Stomach smooth muscle (tissue), 2 donors: ENCODE results near the gene PRKAR1B.

Experiments used
- H3K27ac ChIP-seq: one replicate; pipeline ENCODE4 v1.7.0; 2013; ENCODE audit warnings: mild to moderate bottlenecking, low read length, inconsistent platforms
- H3K27me3 ChIP-seq, 2 donors: one replicate each; pipeline ENCODE4 v1.7.0; 2013; ENCODE audit warnings: low read length in 2 of 2; ENCODE audit not compliant: insufficient read depth in 2 of 2, control insufficient read depth in 1 of 2
- H3K36me3 ChIP-seq, 2 donors: one replicate each; pipeline ENCODE4 v1.7.0; 2013; ENCODE audit warnings: low read length in 2 of 2; ENCODE audit not compliant: control insufficient read depth in 2 of 2, insufficient read depth in 2 of 2
- H3K4me1 ChIP-seq: one replicate; pipeline ENCODE4 v1.7.0; 2013; ENCODE audit warnings: low read length; ENCODE audit not compliant: control insufficient read depth, insufficient read depth
- H3K4me3 ChIP-seq, 2 donors: one replicate each; pipeline ENCODE4 v1.7.0; 2013; ENCODE audit warnings: low read length in 2 of 2
- H3K9ac ChIP-seq, 2 donors: one replicate each; pipeline ENCODE4 v1.7.0; 2013; ENCODE audit warnings: low read length in 2 of 2, mild to moderate bottlenecking in 1 of 2
- H3K9me3 ChIP-seq, 2 donors: one replicate each; pipeline ENCODE4 v1.7.0; 2013; ENCODE audit warnings: low read length in 2 of 2; ENCODE audit not compliant: control insufficient read depth in 2 of 2
- donor health status: healthy.
- donor health status: Pancreatic carcinoma.

The PRKAR1B gene

DNA sequence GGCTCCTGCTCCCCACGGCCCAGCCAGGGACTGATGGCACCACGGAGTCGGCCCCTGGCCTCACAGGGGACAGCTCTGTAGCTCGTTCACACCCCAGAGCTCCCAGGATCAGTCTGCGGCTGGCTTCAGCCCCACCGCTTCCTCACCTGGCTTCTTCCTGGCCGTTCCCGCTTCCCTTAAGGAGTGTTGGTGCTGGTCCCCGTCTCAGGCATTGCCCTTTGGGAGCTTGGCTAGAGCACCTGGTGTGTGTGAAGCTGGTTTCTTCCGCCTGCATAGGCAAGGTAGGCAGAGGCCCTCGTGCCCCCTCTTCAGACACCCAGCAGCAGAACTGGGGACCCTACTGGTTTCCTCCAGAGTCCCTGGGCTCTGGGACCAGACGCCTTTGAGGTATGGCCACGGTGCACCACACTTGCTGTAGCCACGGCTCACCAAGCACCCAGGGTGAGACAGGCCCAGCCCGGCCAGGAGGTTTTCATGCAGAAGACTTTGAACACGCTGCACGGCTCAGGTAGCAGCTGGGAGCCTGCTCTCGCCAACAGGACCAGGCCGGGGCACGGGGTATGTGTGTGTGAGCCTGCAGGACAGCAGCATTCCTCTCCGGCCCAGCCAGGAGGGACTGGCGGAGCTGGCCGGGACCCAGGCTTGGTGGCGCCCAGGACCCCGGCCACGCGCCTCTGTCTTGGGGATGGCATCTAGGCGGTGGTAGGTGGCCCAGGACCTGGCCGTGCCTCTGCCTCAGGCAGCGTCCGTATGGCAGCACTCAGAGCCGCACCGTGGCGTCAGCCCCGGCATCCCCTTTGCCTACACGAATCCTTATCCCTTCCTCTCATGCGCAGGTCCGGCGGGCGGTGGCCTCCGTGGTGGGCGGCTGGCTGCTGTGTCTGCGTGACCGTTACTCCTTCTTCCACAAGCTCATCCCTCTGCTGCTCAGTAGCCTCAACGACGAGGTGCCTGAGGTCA lies 13.2 kb upstream of the PRKAR1B start:
- H3K27ac ChIP-seq = no peak overlapping the region
- peaks cover 9 to 26% of the 10 kb centered on the region in 2 donors for H3K36me3 ChIP-seq
- H3K4me1 ChIP-seq = no peaks in the 10 kb centered on the region
- H3K27me3 ChIP-seq = no peaks in the 10 kb centered on the region
- no peak overlapping the region for H3K4me3 ChIP-seq
- no peak overlapping the region for H3K9ac ChIP-seq
- no peaks in the 10 kb centered on the region for H3K9me3 ChIP-seq

DNA sequence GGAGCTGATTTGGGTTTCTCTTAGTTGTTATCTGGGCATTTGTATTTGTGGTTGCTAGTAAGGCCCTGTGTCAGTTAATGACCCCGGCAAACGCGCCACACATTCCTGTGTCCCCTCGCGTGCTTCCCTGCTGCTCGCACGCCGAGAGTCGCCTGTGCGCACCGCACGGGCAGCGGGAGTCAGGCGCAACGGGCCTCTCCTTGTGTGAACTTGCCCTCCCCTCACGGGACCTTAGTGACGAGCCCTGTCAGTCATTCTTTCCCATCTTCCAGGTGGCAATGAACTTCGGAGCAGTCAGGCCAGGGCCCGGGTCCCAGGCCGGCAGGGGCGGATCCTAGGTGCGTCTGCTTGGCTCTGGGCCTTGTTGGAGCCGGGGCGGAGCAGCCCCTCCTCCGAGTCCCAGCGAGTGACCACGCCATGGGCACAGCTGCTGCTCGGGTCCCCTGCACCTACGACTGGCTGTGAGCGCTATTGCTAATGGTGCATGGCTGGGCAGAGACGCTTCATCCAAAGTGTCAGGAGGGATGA lies 12.4 kb upstream of the PRKAR1B start:
- no peak overlapping the region for H3K9ac ChIP-seq
- no peak overlapping the region for H3K27ac ChIP-seq
- peaks cover 0 to 2% of the 10 kb centered on the region in 2 donors for H3K9me3 ChIP-seq
- H3K27me3 ChIP-seq = no peaks in the 10 kb centered on the region
- H3K4me1 ChIP-seq = no peaks in the 10 kb centered on the region
- no peak overlapping the region for H3K4me3 ChIP-seq
- peaks cover 4 to 20% of the 10 kb centered on the region in 2 donors for H3K36me3 ChIP-seq

DNA sequence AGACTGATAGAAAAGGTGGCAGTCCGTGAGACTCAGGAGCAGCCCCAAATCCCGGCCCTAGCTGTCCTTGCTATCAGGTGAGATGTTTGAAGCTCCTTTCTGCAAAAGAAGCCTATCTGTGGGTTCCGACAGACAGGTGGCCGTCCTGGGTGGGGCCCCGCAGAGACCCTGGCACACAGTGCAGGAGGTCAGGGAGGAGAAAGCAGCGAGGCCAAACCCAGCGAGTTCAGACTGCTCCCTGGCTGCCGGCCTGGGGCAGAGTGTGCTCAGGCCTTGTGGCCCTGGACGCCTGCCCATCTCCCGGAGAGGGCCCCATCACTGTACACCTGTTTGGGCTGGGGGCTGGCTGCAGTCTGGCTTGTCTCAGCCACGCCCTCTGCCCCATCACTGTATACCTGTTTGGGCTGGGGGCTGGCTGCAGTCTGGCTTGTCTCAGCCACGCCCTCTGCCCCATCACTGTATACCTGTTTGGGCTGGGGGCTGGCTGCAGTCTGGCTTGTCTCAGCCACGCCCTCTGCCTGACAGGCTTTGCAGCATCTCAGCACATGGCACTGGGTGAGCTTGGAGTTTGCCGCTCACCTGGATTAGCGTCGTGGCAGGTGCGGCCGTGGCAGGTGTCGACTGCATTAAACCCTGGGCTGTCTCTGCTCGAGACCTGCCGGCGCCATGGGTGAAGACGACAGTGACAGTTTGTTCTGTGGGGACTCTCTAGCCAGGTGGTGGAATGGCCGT lies 11.8 kb upstream of the PRKAR1B start:
- H3K4me1 ChIP-seq = no peaks in the 10 kb centered on the region
- no peak overlapping the region for H3K4me3 ChIP-seq
- H3K9me3 ChIP-seq = peaks cover 0 to 9% of the 10 kb centered on the region in 2 donors
- H3K36me3 ChIP-seq = peaks cover 4 to 22% of the 10 kb centered on the region in 2 donors
- no peaks in the 10 kb centered on the region for H3K27me3 ChIP-seq
- H3K27ac ChIP-seq = no peak overlapping the region
- H3K9ac ChIP-seq = no peak overlapping the region

DNA sequence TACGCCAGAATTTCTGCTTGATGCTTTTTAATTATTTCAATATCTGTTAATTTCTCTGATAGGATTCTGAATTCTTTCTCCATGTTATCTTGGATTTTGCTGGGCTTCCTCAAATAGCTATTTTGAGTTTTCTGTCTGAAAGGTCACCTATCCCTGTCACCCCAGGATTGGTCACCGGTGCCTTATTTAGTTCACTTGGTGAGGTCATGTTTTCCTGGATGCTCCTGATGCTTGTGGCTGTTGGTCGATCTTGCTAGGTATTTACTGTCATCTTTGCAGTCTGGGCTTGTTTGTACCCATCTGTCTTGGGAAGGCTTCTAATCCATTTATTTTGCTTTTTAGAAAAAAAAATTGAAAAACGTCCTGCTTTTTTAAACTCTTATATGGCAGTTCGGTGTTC lies 11.2 kb upstream of the PRKAR1B start:
- no peaks in the 10 kb centered on the region for H3K4me1 ChIP-seq
- H3K36me3 ChIP-seq = peaks cover 4 to 22% of the 10 kb centered on the region in 2 donors
- no peaks in the 10 kb centered on the region for H3K27me3 ChIP-seq
- no peak overlapping the region for H3K4me3 ChIP-seq
- no peak overlapping the region for H3K27ac ChIP-seq
- H3K9me3 ChIP-seq = peaks cover 0 to 9% of the 10 kb centered on the region in 2 donors
- H3K9ac ChIP-seq = no peak overlapping the region

DNA sequence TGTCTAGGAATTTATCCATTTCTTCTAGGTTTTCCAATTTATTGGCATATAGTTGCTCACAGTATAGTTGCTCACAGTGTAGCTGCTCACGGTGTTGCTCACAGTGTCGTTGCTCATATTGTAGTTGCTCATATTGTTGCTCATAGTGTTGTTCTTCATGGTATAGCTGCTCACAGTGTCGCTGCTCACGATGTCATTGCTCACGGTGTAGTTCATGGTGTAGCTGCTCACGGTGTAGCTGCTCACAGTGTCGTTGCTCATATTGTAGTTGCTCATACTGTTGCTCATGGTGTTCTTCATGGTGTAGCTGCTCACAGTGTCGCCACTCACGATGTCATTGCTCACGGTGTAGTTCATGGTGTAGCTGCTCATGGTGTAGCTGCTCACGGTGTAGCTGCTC lies 7.7 kb upstream of the PRKAR1B start:
- Histone ChIP-seq H3K4me3 (no peak overlapping the region), H3K36me3 (peaks cover 6 to 13% of the 10 kb centered on the region in 2 donors), H3K4me1 (no peaks in the 10 kb centered on the region), H3K27ac (no peak overlapping the region), H3K27me3 (no peaks in the 10 kb centered on the region), H3K9me3 (peaks cover 0 to 9% of the 10 kb centered on the region in 2 donors), H3K9ac (no peak overlapping the region)

DNA sequence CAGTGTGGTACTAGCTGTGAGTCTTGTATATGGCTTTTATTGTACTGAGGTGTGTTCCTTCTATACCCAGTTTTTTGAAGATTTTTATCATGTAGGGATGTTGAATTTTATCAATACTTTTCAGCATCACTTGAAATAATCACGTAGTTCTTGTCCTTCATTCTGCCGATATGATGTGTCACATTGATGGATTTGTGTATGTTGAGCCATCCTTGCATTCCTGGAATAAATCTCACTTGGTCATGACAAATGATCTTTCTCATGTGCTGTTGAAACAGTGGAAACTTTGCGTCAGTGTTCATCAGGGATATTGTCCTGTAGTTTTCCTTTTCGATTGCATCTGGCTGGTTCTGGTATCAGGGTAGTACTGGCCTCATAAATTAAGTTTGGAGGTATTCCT lies 7.1 kb upstream of the PRKAR1B start:
- Histone ChIP-seq H3K36me3 (peaks cover 9 to 18% of the 10 kb centered on the region in 2 donors), H3K9me3 (peaks cover 0 to 9% of the 10 kb centered on the region in 2 donors), H3K27ac (no peak overlapping the region), H3K4me1 (no peaks in the 10 kb centered on the region), H3K4me3 (no peak overlapping the region), H3K9ac (no peak overlapping the region), H3K27me3 (no peaks in the 10 kb centered on the region)

DNA sequence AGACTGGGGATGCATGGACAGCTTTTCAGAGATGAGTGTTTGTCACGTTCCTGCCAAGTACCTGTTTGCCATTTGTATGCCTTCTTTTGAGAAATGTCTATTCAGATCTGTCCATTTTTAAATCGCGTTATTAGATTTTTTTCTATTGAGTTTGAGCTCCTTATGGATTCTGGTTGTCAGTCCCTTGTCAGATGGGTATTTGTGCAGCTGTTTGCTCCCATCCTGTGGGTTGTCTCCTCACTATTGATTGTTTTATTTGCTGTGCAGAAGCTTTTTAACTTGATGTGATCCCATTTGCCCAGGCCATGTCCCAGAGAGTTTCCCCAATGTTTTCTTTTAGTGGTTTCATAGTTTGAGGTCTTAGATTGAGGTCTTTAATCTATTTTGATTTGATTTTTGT lies 5.5 kb upstream of the PRKAR1B start:
- Histone ChIP-seq H3K4me3 (no peak overlapping the region), H3K27ac (no peak overlapping the region), H3K9ac (no peak overlapping the region)

DNA sequence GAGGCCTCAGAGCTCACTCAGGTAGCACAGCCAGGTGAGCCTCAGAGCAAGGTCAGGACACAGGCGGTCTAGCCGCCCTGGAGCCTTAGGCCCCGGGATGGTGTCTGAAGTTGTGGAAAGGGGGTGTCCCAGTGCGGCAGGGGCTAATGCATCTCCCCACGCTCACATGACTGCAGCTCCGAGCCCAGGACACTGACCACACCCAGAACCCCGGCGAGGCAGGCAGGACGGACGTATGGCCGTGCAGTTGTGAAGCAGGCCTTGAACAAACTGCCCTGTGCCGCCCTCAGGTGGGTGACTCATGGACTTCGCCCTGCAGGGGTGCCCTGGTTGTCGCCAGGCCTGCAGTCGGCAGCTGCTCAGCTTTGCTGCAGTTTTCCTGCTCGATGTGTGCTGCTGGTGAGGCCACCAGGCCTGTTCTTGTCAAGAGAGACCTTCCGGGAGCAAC lies 5.0 kb upstream of the PRKAR1B start:
- Histone ChIP-seq H3K27ac (no peak overlapping the region), H3K36me3 (peaks cover 9 to 18% of the 10 kb centered on the region in 2 donors), H3K4me3 (no peak overlapping the region), H3K27me3 (no peaks in the 10 kb centered on the region), H3K9me3 (peaks cover 0 to 9% of the 10 kb centered on the region in 2 donors), H3K4me1 (peaks cover 11% of the 10 kb centered on the region), H3K9ac (no peak overlapping the region)

More for the DNA sequence above, 5.5 kb upstream of the PRKAR1B start:
- Histone ChIP-seq H3K4me1 (peaks cover 11% of the 10 kb centered on the region), H3K9me3 (peaks cover 0 to 9% of the 10 kb centered on the region in 2 donors), H3K36me3 (peaks cover 9 to 18% of the 10 kb centered on the region in 2 donors), H3K27me3 (no peaks in the 10 kb centered on the region)

DNA sequence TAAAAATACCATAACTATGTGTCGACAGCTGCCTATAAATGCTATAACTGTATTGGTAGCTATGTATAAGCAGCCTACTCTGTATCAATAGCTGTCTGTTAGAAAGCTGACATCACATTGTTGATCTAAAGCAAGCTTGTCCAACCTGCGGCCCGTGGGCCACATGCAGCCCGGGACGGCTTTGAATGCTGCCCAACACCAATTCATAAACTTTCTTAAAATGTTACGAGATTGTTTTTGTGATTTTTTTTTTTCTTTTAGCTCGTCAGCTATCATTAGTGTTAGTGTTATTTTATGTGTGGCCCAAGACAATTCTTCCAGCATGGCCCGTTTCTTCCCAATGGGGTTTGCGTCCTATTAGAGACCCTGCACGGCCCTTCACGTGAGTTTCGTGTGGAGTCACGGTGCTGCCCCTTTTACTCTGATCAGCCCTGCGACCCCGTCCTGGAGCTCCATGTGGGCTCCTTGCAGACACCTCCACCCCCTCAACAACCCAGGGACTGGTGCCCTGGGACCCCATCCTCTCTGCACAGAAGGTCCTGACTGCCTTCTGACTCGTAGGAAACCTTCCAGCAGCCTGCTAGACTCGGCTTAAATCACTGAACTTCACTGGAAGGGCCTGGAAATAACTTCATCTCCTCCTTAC lies 4.5 kb upstream of the PRKAR1B start:
- Histone ChIP-seq H3K9ac (no peak overlapping the region), H3K9me3 (peaks cover 0 to 9% of the 10 kb centered on the region in 2 donors), H3K27ac (no peak overlapping the region), H3K4me1 (peaks cover 11% of the 10 kb centered on the region), H3K27me3 (no peaks in the 10 kb centered on the region), H3K36me3 (peaks cover 9 to 18% of the 10 kb centered on the region in 2 donors), H3K4me3 (no peak overlapping the region)
